GM12878 (cell line): ENCODE measurements around the gene ETHE1.
A peak's percentile ranks its signal among the peaks of the same experiment; 100 is the strongest.

ENCODE experiments used
- EP300 ChIP-seq, 2 experiments: fragments of 150-350 bp in 1 of 2; IDR thresholded peaks; 2 replicates each; pipeline ENCODE4 v1.6.1; 2011 to 2012; ENCODE audit warnings: low read depth in 2 of 2, low read length in 2 of 2, borderline replicate concordance in 1 of 2, improper control_type of control experiment in 1 of 2, inconsistent platforms in 1 of 2; ENCODE audit not compliant: control insufficient read depth in 1 of 2
- NFIC ChIP-seq: IDR thresholded peaks from 2 replicates; pipeline ENCODE4 v1.6.1; 2012; ENCODE audit warnings: low read depth, mild to moderate bottlenecking, inconsistent platforms, low read length, moderate library complexity
- TF ChIP-seq, protein P1 (sequence below), 3 experiments: IDR thresholded peaks in 2 of 3; conservative IDR thresholded peaks in 1 of 3; 2 replicates each; pipeline ENCODE4 v1.5.1; 2011; ENCODE audit warnings: low read depth in 3 of 3, low read length in 3 of 3, mild to moderate bottlenecking in 3 of 3, control low read depth in 2 of 3, moderate library complexity in 2 of 3, inconsistent platforms in 1 of 3, mixed read lengths in 1 of 3; ENCODE audit not compliant: control insufficient read depth in 2 of 3, insufficient read depth in 1 of 3; ENCODE audit errors: extremely low read depth in 1 of 3
- TF ChIP-seq, protein P2 (sequence below): fragments of 450-650 bp; IDR thresholded peaks from 2 replicates; pipeline ENCODE4 v1.6.1; 2017; ENCODE audit warnings: low read depth, mild to moderate bottlenecking, moderate library complexity
- TF ChIP-seq, protein P3 (sequence below): IDR thresholded peaks from 2 replicates; pipeline ENCODE4 v1.6.1; 2011; ENCODE audit warnings: low read depth, low read length, improper control_type of control experiment, borderline replicate concordance
- TF ChIP-seq, protein P4 (sequence below): IDR thresholded peaks from 2 replicates; pipeline ENCODE4 v1.6.1; 2012; ENCODE audit warnings: low read depth, low read length, improper control_type of control experiment

DNA sequence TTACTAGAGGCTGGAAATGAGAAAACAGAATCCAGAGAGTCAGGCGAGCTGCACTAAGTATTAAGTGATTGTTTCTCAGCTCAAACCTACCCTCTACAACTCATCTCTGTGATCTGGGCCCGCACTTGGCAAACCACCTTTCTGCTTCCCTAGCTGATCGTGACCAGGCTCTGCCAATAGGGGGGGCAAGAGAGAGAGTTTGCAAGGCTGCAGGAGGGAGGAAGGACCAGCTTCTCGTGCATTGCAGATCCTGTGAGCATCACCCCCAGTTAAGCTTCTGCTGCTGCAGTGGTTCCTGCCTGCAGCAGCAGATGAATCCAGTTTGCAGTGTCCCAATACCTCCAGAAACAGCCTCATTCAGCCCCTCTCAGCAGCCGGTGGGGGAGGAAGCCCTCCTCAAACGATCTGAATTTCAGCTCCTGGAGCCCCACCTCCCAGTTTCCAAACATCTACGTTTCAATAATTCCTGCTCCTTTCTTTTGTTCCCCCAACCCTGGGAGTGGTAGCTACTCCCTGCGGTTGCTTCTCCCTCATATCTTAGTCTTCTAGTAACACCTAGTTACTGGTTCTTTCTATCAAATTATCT lies 28.3 kb upstream of the ETHE1 start:
- TF ChIP-seq, protein P1, sequence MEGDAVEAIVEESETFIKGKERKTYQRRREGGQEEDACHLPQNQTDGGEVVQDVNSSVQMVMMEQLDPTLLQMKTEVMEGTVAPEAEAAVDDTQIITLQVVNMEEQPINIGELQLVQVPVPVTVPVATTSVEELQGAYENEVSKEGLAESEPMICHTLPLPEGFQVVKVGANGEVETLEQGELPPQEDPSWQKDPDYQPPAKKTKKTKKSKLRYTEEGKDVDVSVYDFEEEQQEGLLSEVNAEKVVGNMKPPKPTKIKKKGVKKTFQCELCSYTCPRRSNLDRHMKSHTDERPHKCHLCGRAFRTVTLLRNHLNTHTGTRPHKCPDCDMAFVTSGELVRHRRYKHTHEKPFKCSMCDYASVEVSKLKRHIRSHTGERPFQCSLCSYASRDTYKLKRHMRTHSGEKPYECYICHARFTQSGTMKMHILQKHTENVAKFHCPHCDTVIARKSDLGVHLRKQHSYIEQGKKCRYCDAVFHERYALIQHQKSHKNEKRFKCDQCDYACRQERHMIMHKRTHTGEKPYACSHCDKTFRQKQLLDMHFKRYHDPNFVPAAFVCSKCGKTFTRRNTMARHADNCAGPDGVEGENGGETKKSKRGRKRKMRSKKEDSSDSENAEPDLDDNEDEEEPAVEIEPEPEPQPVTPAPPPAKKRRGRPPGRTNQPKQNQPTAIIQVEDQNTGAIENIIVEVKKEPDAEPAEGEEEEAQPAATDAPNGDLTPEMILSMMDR (IDR thresholded peaks at IDR 0.05 in 2 of 3, conservative IDR thresholded peaks at IDR 0.05 in 1 of 3; ENCODE audit: control insufficient read depth in 2 of 3, extremely low read depth in 1 of 3, insufficient read depth in 1 of 3, low read depth in 3 of 3, low read length in 3 of 3) = peak; percentile 86 to 95 (median 88)
- TF ChIP-seq NFIC (no peak), EP300 (IDR thresholded peaks at IDR 0.05; ENCODE audit: borderline replicate concordance in 1 of 2, control insufficient read depth in 1 of 2, low read depth in 2 of 2, low read length in 2 of 2) (no peak)
- TF ChIP-seq, protein P2, sequence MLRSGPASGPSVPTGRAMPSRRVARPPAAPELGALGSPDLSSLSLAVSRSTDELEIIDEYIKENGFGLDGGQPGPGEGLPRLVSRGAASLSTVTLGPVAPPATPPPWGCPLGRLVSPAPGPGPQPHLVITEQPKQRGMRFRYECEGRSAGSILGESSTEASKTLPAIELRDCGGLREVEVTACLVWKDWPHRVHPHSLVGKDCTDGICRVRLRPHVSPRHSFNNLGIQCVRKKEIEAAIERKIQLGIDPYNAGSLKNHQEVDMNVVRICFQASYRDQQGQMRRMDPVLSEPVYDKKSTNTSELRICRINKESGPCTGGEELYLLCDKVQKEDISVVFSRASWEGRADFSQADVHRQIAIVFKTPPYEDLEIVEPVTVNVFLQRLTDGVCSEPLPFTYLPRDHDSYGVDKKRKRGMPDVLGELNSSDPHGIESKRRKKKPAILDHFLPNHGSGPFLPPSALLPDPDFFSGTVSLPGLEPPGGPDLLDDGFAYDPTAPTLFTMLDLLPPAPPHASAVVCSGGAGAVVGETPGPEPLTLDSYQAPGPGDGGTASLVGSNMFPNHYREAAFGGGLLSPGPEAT = no peak
- TF ChIP-seq, protein P3, sequence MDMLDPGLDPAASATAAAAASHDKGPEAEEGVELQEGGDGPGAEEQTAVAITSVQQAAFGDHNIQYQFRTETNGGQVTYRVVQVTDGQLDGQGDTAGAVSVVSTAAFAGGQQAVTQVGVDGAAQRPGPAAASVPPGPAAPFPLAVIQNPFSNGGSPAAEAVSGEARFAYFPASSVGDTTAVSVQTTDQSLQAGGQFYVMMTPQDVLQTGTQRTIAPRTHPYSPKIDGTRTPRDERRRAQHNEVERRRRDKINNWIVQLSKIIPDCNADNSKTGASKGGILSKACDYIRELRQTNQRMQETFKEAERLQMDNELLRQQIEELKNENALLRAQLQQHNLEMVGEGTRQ = no peak
- TF ChIP-seq, protein P4, sequence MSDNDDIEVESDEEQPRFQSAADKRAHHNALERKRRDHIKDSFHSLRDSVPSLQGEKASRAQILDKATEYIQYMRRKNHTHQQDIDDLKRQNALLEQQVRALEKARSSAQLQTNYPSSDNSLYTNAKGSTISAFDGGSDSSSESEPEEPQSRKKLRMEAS = no peak
